Memory B cell (primary cell): Measurements from ENCODE around the gene ZMYM2.

ENCODE experiments used
- ATAC-seq: fragments of 150-1000 bp; cut with Tn5 transposase; 2 replicates; pipeline ENCODE4 v1.10.0; 2021; ENCODE audit warnings: low read depth, mild to moderate bottlenecking, moderate library complexity
- DNase-seq, 2 donors: peaks; one replicate each; pipeline ENCODE4 v3.0.0; 2022; ENCODE audit warnings: low spot score in 2 of 2
- H3K27ac Mint-ChIP-seq: one replicate; pipeline ENCODE4 v1.8.0; 2022; ENCODE audit warnings: mild to moderate bottlenecking, moderate library complexity, mixed read lengths
- H3K27me3 Mint-ChIP-seq: one replicate; pipeline ENCODE4 v1.8.0; 2022; ENCODE audit warnings: mixed read lengths
- H3K36me3 Mint-ChIP-seq: one replicate; pipeline ENCODE4 v1.8.0; 2022; ENCODE audit warnings: mild to moderate bottlenecking, mixed read lengths
- H3K4me1 Mint-ChIP-seq: one replicate; pipeline ENCODE4 v1.8.0; 2022; ENCODE audit warnings: mixed read lengths
- H3K4me3 Mint-ChIP-seq: one replicate; pipeline ENCODE4 v1.8.0; 2022; ENCODE audit warnings: mild to moderate bottlenecking, moderate library complexity, mixed read lengths
- H3K9me3 Mint-ChIP-seq: one replicate; pipeline ENCODE4 v1.8.0; 2022; ENCODE audit warnings: mixed read lengths

Gene ZMYM2

GRCh38 chr13:20074966-20075365, 116.4 kb downstream of the ZMYM2 start:
- no peak for ATAC-seq
- H3K9me3 Mint-ChIP-seq, result no peaks in the 10 kb centered on the region

GRCh38 chr13:20077086-20077485, 118.6 kb downstream of the ZMYM2 start:
- peaks cover 6% of the 10 kb centered on the region for H3K4me1 Mint-ChIP-seq
- no peak overlapping the region for H3K27ac Mint-ChIP-seq
- no peak overlapping the region for H3K4me3 Mint-ChIP-seq
- peaks cover 12% of the 10 kb centered on the region for H3K36me3 Mint-ChIP-seq
- no peak for ATAC-seq
- no peaks in the 10 kb centered on the region for H3K27me3 Mint-ChIP-seq
- no peaks in the 10 kb centered on the region for H3K9me3 Mint-ChIP-seq
- no peak for DNase-seq

More at GRCh38 chr13:20074966-20075365, 116.4 kb downstream of the ZMYM2 start:
- no peaks in the 10 kb centered on the region for H3K27me3 Mint-ChIP-seq
- no peak overlapping the region for H3K4me3 Mint-ChIP-seq
- peaks cover 6% of the 10 kb centered on the region for H3K4me1 Mint-ChIP-seq
- no peak overlapping the region for H3K27ac Mint-ChIP-seq
- DNase-seq, result no peak
- H3K36me3 Mint-ChIP-seq, result peaks cover 24% of the 10 kb centered on the region

- ATAC-seq, result no peak
- no peaks in the 10 kb centered on the region for H3K9me3 Mint-ChIP-seq
- H3K4me3 Mint-ChIP-seq, result no peak overlapping the region
- no peaks in the 10 kb centered on the region for H3K27me3 Mint-ChIP-seq
- peak overlapping the region; percentile 31 for H3K27ac Mint-ChIP-seq
- H3K4me1 Mint-ChIP-seq, result peaks cover 2% of the 10 kb centered on the region
- peaks cover 13% of the 10 kb centered on the region for H3K36me3 Mint-ChIP-seq
- DNase-seq, result no peak
Observed at GRCh38 chr13:20080377-20081164, 122.0 kb downstream of the ZMYM2 start.

- ATAC-seq (no peak), DNase-seq (no peak)
- H3K27ac Mint-ChIP-seq, result no peak overlapping the region
- no peaks in the 10 kb centered on the region for H3K9me3 Mint-ChIP-seq
- H3K36me3 Mint-ChIP-seq, result peaks cover 4% of the 10 kb centered on the region
- H3K27me3 Mint-ChIP-seq, result no peaks in the 10 kb centered on the region
- no peak overlapping the region for H3K4me3 Mint-ChIP-seq
- H3K4me1 Mint-ChIP-seq, result no peaks in the 10 kb centered on the region
Observed at GRCh38 chr13:20090349-20090748, 131.8 kb downstream of the ZMYM2 start.

GRCh38 chr13:20093951-20094350, 135.4 kb downstream of the ZMYM2 start:
- DNase-seq (no peak), ATAC-seq (no peak)
- Mint-ChIP-seq H3K4me1 (no peaks in the 10 kb centered on the region), H3K9me3 (no peaks in the 10 kb centered on the region), H3K4me3 (no peak overlapping the region), H3K36me3 (no peaks in the 10 kb centered on the region), H3K27ac (no peak overlapping the region), H3K27me3 (peaks cover 14% of the 10 kb centered on the region)

- H3K27me3 Mint-ChIP-seq, result peaks cover 28% of the 10 kb centered on the region
- H3K27ac Mint-ChIP-seq, result no peak overlapping the region
- H3K4me1 Mint-ChIP-seq, result no peaks in the 10 kb centered on the region
- no peaks in the 10 kb centered on the region for H3K9me3 Mint-ChIP-seq
- H3K4me3 Mint-ChIP-seq, result no peak overlapping the region
- ATAC-seq, result no peak
- H3K36me3 Mint-ChIP-seq, result no peaks in the 10 kb centered on the region
- DNase-seq, result no peak
Observed at GRCh38 chr13:20099319-20099718, 140.8 kb downstream of the ZMYM2 start.

- Mint-ChIP-seq H3K27ac (no peak overlapping the region), H3K4me1 (no peaks in the 10 kb centered on the region), H3K9me3 (no peaks in the 10 kb centered on the region), H3K4me3 (no peak overlapping the region), H3K27me3 (peaks cover 30% of the 10 kb centered on the region), H3K36me3 (no peaks in the 10 kb centered on the region)
- ATAC-seq (no peak), DNase-seq (no peak)
Observed at GRCh38 chr13:20101467-20102316, 143.2 kb downstream of the ZMYM2 start.

- ATAC-seq, result no peak
- no peaks in the 10 kb centered on the region for H3K36me3 Mint-ChIP-seq
- no peak overlapping the region for H3K4me3 Mint-ChIP-seq
- no peak overlapping the region for H3K27ac Mint-ChIP-seq
- no peaks in the 10 kb centered on the region for H3K9me3 Mint-ChIP-seq
- DNase-seq, result no peak
- no peaks in the 10 kb centered on the region for H3K4me1 Mint-ChIP-seq
- peaks cover 28% of the 10 kb centered on the region for H3K27me3 Mint-ChIP-seq
Observed at GRCh38 chr13:20102525-20103180, 144.1 kb downstream of the ZMYM2 start.

- peaks cover 24% of the 10 kb centered on the region for H3K27me3 Mint-ChIP-seq
- H3K4me3 Mint-ChIP-seq, result no peak overlapping the region
- H3K4me1 Mint-ChIP-seq, result no peaks in the 10 kb centered on the region
- no peaks in the 10 kb centered on the region for H3K36me3 Mint-ChIP-seq
- no peak for ATAC-seq
- DNase-seq, result no peak
- H3K9me3 Mint-ChIP-seq, result no peaks in the 10 kb centered on the region
- no peak overlapping the region for H3K27ac Mint-ChIP-seq
Observed at GRCh38 chr13:20105161-20105689, 146.7 kb downstream of the ZMYM2 start.

GRCh38 chr13:20106742-20107141, 148.2 kb downstream of the ZMYM2 start:
- Mint-ChIP-seq H3K4me1 (no peaks in the 10 kb centered on the region), H3K4me3 (no peak overlapping the region), H3K36me3 (no peaks in the 10 kb centered on the region), H3K9me3 (no peaks in the 10 kb centered on the region), H3K27ac (no peak overlapping the region), H3K27me3 (peaks cover 18% of the 10 kb centered on the region)
- DNase-seq (no peak), ATAC-seq (no peak)

- H3K4me3 Mint-ChIP-seq, result no peak overlapping the region
- H3K27me3 Mint-ChIP-seq, result peaks cover 16% of the 10 kb centered on the region
- no peaks in the 10 kb centered on the region for H3K36me3 Mint-ChIP-seq
- no peak overlapping the region for H3K27ac Mint-ChIP-seq
- H3K9me3 Mint-ChIP-seq, result no peaks in the 10 kb centered on the region
- H3K4me1 Mint-ChIP-seq, result no peaks in the 10 kb centered on the region
- ATAC-seq, result no peak
- DNase-seq, result no peak
Observed at GRCh38 chr13:20109037-20109436, 150.5 kb downstream of the ZMYM2 start.

- DNase-seq (no peak), ATAC-seq (no peak)
- Mint-ChIP-seq H3K4me3 (no peak overlapping the region), H3K27me3 (peaks cover 10% of the 10 kb centered on the region), H3K9me3 (no peaks in the 10 kb centered on the region), H3K36me3 (no peaks in the 10 kb centered on the region), H3K27ac (no peak overlapping the region), H3K4me1 (peaks cover 2% of the 10 kb centered on the region)
Observed at GRCh38 chr13:20114066-20114610, 155.6 kb downstream of the ZMYM2 start.

GRCh38 chr13:20116213-20116612, 157.7 kb downstream of the ZMYM2 start:
- H3K36me3 Mint-ChIP-seq, result no peaks in the 10 kb centered on the region

More at GRCh38 chr13:20116213-20116612, 157.7 kb downstream of the ZMYM2 start:
- ATAC-seq (no peak), DNase-seq (no peak)
- H3K4me1 Mint-ChIP-seq, result peaks cover 12% of the 10 kb centered on the region
- H3K4me3 Mint-ChIP-seq, result no peak overlapping the region
- no peak overlapping the region for H3K27ac Mint-ChIP-seq
- H3K27me3 Mint-ChIP-seq, result peaks cover 11% of the 10 kb centered on the region
- H3K9me3 Mint-ChIP-seq, result no peaks in the 10 kb centered on the region
